ENCODE results near the gene PRAF2. TPM values are rescaled to one million over a fixed set of nuclear protein-coding genes. Genes with fewer than 3 reads are reported as not detected.

PRAF2 gene
- total RNA-seq, 3 donors from 2014 or later = 5.9 to 18.4 (median 6.6) TPM

DNA sequence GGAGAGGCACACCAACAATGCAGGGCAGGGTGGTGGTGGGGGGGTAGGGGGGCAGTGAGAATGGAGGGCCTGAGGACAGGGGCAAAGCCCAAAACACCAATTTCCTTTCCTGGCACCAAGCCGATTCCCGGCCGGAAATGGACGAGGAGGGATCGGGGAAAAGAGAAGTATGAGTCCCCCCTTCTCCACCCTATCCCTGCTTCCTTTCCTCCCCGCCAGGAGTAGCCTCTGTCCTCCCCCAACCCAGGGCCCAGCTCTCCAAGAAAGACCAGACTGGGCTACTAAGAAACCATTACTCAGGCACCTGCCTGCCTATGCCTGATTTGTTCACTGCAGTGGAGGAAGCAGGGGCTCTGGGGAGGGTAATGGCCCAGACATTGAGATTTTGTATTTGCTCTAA, 14.6 kb downstream of the PRAF2 start:
- H3K27ac ChIP-seq = peak overlapping the region; percentile 83 to 87
- H3K4me3 ChIP-seq = peak overlapping the region in 2 of 3 donors; percentile 53 to 67
- H3K36me3 ChIP-seq = no peaks in the 10 kb centered on the region
- H3K9me3 ChIP-seq = peaks cover 4 to 5% of the 10 kb centered on the region in 2 donors
- no peak for DNase-seq (ENCODE audit: low spot score in 2 of 2)
- H3K27me3 ChIP-seq = peaks cover 0 to 20% of the 10 kb centered on the region in 2 donors
- intact Hi-C loops (cut with DNase I; ENCODE audit: low total_unique reads) = no loop called here
- TF ChIP-seq POLR2A (IDR thresholded peaks at IDR 0.05) (no peak), POLR2AphosphoS5 (IDR thresholded peaks at IDR 0.05) (no peak)
- TF ChIP-seq, protein P1, sequence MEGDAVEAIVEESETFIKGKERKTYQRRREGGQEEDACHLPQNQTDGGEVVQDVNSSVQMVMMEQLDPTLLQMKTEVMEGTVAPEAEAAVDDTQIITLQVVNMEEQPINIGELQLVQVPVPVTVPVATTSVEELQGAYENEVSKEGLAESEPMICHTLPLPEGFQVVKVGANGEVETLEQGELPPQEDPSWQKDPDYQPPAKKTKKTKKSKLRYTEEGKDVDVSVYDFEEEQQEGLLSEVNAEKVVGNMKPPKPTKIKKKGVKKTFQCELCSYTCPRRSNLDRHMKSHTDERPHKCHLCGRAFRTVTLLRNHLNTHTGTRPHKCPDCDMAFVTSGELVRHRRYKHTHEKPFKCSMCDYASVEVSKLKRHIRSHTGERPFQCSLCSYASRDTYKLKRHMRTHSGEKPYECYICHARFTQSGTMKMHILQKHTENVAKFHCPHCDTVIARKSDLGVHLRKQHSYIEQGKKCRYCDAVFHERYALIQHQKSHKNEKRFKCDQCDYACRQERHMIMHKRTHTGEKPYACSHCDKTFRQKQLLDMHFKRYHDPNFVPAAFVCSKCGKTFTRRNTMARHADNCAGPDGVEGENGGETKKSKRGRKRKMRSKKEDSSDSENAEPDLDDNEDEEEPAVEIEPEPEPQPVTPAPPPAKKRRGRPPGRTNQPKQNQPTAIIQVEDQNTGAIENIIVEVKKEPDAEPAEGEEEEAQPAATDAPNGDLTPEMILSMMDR (IDR thresholded peaks at IDR 0.05) = no peak
- H3K4me1 ChIP-seq = no peaks in the 10 kb centered on the region

DNA sequence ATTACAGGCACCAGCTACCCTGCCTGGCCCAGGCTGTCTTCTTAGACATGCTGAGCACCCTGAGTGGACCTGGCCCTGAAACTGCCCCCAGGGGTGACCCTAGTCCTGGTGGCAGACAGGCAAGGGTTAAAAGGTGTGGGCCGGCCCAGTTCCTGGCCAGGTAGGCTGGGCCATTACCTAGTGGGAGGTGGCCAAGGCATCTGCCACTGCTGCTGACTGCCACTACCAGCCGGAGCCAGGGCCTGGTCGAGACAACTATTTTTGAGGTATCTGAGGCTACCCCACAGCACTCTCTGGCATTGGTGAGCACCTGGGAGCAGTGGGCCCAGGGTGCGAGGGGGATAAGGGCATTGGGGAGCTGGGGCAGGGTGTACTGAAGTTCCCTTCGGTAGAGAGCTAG, 15.0 kb downstream of the PRAF2 start, which contains the start of gene CCDC120:
TSS of gene CCDC120 (plus strand) at position 206 of the 400 bp plus-strand sequence. CDS start 3,043 bp downstream, outside the sequence.
- intact Hi-C loops (cut with DNase I; ENCODE audit: low total_unique reads) = no loop called here
- TF ChIP-seq, protein P1 (IDR thresholded peaks at IDR 0.05) = no peak
- peak in 1 of 3 donors; percentile 55 for TF ChIP-seq POLR2AphosphoS5 (IDR thresholded peaks at IDR 0.05)
- no peak for TF ChIP-seq POLR2A (IDR thresholded peaks at IDR 0.05)
- peak within 1 kb of the TSS; percentile 83 to 87 for H3K27ac ChIP-seq
- no peaks in the 10 kb centered on the region for H3K4me1 ChIP-seq
- H3K27me3 ChIP-seq = peaks cover 0 to 17% of the 10 kb centered on the region in 2 donors
- DNase-seq (ENCODE audit: low spot score in 2 of 2) = peak in 1 of 2 donors; percentile 52
- peaks cover 5 to 8% of the 10 kb centered on the region in 2 donors for H3K9me3 ChIP-seq
- H3K36me3 ChIP-seq = no peaks in the 10 kb centered on the region
- peak within 1 kb of the TSS in 2 of 3 donors; percentile 53 to 67 for H3K4me3 ChIP-seq

DNA sequence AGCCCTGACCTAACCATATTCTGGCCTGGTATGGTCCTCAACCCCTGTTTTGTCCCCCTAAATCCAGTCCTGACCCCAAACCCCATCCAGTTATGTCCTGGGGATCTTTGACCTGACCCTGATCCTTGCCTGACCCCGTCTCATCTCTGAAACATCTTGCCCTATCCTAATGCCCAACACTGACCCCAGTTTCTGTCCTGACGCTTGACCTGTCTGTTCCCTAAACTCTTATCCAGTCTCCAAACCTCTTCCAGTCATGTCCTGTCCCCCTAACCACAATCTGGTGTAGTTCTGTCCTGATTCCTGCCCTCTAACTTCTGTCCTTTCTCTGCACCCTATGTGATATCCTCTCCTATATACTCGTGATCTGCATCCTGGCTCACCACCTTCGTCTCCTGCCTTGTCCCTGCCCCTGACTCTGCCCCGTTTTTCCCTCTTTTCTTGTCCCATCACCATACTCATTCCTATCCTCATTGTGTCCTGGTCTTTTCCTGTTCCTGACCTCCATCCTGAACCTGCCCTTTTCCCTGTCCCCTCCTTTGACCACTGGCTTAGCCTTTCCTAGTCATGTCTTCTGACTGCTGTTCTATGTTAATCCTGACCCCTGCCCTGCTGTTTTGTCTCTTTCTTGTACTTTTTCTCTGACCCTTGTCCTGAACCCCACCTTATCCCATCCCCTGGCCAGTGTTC, 19.6 kb downstream of the PRAF2 start:
- H3K27ac ChIP-seq = peak overlapping the region; percentile 92 to 93

DNA sequence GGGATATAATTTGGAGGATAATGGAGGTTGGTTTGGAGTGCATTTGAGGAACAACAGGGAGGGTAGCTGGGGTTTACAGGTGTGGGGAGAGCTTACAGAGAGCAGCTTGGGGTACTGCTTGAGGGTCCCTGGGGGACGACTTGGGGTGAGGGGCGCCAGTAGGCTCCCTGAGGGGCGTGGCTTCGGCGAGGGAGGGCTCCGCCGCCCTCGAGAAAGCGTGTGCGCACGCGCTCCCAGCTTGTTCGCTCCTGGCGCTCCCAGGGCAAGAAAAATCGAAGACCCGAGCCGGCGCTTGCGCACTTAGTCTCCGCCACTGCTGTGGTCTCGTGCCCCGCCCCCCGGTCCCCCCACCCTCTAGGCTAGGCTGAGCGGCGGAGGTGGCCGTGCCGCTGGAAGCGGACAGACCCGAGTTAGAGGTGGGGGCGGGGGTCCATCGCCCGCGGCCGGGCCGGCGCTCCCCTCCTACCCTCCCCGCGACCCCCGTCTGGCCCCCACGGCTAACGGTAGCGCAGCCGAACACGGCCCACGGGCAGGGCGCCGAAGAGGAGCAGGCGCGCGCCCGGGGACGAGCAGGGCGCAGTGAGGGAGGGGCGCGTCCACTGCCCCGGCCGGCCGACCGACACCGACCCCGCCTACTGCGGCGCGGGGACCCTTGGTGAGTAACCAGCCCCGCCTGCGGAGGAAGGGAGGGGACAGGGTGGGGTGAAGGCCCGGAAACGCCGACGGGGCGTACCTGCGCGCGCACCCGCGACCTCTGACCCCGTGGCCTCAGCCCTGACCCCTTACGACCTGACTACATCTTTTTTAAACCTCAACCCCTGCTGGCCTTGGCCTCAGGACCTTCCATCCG, 20.4 kb downstream of the PRAF2 start:
- H3K27me3 ChIP-seq = peaks cover 0 to 13% of the 10 kb centered on the region in 2 donors
- TF ChIP-seq POLR2A (IDR thresholded peaks at IDR 0.05) = no peak
- TF ChIP-seq POLR2AphosphoS5 (IDR thresholded peaks at IDR 0.05) = no peak
- TF ChIP-seq, protein P1 (IDR thresholded peaks at IDR 0.05) = no peak
- no peak for DNase-seq (ENCODE audit: low spot score in 2 of 2)
- H3K4me3 ChIP-seq = peak overlapping the region; percentile 65 to 73 (median 71)
- no peaks in the 10 kb centered on the region for H3K36me3 ChIP-seq
- peak overlapping the region; percentile 92 to 93 for H3K27ac ChIP-seq
- H3K9me3 ChIP-seq = peaks cover 5 to 8% of the 10 kb centered on the region in 2 donors
- intact Hi-C loops (cut with DNase I; ENCODE audit: low total_unique reads) = no loop called here
- H3K4me1 ChIP-seq = no peaks in the 10 kb centered on the region

More for the DNA sequence above, 19.6 kb downstream of the PRAF2 start:
- H3K4me1 ChIP-seq = no peaks in the 10 kb centered on the region
- intact Hi-C loops (cut with DNase I; ENCODE audit: low total_unique reads) = no loop called here
- peaks cover 0 to 19% of the 10 kb centered on the region in 2 donors for H3K27me3 ChIP-seq
- H3K9me3 ChIP-seq = peaks cover 5 to 8% of the 10 kb centered on the region in 2 donors
- peak overlapping the region; percentile 65 to 73 (median 71) for H3K4me3 ChIP-seq
- no peaks in the 10 kb centered on the region for H3K36me3 ChIP-seq
- TF ChIP-seq, protein P1 (IDR thresholded peaks at IDR 0.05) = no peak
- TF ChIP-seq POLR2A (IDR thresholded peaks at IDR 0.05) = no peak
- TF ChIP-seq POLR2AphosphoS5 (IDR thresholded peaks at IDR 0.05) = no peak
- DNase-seq (ENCODE audit: low spot score in 2 of 2) = no peak
